ENCODE results near the gene ASTN2.

Gene ASTN2

DNA sequence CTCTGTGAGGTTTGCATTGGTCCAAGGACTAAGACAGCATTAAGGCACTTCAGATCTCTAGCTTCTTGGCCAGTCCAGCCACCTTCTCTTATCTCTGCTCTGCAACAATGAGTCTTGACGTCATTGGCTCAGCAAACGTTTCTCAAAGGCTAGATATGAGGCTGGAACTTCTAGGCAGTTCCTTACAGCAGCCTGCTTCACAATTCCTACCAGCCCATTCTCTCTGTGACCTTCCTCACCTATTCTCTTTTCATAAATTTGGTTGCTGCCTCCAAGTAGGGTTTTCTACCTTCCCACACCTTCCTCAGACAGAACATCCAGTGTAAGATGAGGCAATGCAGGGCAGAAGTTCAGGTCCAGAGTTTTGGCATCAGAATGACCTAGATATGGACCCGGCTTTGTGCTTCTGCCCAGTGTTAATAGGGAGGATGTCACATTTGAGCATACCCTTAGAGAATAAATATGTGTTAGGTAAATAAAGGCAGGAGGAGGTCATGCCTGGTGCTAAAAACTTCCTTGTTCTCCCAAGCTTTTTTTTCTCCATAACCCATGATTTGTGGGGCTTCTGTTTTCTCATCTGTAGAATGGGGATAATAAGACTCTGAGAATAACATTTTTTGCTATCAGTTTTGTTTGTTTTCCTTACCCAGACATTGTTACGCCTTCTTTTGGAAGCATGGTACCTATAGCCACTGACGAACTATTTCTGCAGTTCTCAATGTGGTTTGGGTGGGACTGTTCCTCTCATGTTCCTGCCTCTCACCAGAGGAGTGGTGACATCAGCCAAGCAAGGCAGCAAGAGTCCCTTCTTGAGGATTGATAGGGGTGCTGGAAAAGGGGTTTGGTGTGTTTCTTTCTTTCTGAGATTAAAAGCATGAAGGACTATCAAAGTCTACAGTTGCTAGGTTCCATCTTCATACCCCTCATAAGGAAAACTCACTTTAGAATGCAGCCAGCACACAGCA lies 948.3 kb downstream of the ASTN2 start:
- TF ChIP-seq, protein P1, sequence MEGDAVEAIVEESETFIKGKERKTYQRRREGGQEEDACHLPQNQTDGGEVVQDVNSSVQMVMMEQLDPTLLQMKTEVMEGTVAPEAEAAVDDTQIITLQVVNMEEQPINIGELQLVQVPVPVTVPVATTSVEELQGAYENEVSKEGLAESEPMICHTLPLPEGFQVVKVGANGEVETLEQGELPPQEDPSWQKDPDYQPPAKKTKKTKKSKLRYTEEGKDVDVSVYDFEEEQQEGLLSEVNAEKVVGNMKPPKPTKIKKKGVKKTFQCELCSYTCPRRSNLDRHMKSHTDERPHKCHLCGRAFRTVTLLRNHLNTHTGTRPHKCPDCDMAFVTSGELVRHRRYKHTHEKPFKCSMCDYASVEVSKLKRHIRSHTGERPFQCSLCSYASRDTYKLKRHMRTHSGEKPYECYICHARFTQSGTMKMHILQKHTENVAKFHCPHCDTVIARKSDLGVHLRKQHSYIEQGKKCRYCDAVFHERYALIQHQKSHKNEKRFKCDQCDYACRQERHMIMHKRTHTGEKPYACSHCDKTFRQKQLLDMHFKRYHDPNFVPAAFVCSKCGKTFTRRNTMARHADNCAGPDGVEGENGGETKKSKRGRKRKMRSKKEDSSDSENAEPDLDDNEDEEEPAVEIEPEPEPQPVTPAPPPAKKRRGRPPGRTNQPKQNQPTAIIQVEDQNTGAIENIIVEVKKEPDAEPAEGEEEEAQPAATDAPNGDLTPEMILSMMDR (conservative IDR thresholded peaks at IDR 0.05): no peak
- H3K27ac ChIP-seq: no peak overlapping the region

DNA sequence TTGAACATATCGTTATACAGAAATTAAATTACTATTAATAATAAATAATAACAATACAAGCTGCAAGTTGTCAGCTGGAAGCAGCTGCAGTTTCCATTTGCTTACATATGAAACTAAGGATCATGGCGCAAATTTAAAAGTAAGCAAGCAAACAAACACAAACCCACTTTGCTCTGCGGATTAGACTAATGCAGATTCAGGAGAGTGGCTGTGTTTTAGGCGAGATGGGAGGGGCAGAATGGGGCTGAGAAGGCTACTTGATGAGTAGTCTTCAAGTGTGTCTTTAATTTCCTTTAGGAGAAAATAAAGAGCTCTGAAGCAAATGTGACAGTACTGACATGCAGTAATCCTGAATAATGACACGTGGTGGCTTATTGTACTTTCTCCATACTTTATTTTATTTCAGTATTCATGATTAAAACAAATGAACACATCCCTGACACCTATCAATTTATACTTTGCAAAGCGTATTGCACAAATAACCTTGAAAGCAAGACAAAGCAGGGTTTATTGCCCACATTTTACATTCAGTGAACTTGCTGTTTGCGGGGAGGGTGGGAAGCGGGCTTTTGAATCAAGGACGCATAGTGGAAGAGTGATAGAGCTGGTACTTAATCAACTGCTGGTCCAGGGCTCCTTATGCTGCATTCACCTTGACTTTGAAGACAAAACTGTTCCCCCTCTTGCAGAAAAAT lies 949.1 kb downstream of the ASTN2 start:
- H3K27ac ChIP-seq: no peak overlapping the region
- TF ChIP-seq, protein P1 (conservative IDR thresholded peaks at IDR 0.05): no peak

DNA sequence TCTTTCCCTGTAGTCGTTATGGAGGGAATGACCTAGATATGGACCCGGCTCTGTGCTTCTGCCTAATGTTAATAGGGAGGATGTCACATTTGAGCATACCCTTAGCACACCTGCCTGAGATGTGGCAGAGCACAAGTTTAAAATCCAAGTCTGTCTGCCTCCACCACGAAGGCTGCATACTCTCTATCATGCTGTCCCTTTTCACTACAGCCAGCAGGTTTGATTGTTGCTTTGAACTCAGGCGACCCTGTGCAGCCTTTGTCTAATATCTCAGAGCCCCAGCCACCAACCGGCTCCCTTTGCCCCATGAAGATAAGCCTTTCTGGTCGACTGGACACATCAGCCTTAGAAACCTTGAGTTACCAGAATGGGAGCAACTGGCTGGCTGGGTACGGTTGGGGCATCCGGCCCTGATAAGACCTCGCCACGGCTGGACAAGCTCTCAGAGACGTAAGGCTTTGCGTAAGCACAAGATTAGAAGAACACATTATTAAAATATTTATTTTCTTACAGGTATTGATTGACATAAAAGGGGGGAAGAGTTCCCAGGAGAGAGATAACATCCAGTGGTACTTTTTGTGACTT lies 949.8 kb downstream of the ASTN2 start:
- no peak overlapping the region for H3K27ac ChIP-seq
- TF ChIP-seq, protein P1 (conservative IDR thresholded peaks at IDR 0.05): no peak

DNA sequence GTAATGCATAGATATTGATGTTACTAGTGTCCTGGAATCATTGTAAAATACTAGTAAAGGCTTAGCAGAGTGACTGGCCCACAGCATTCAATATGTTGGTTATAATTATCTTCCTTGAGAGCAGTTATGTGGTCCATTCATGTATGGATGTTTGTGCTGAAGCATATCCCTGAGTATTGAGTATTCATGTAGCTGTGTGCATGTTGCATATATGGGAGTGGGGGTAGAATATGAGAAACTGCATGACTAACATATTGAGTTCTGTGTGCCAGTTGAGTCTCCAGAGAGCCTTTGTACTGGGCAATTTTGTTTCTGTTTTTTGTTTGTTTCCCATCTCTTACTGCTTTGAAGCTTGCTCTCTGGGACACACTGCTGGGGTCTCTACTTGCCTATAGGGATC lies 950.4 kb downstream of the ASTN2 start:
- no peak overlapping the region for H3K27ac ChIP-seq
- TF ChIP-seq, protein P1 (conservative IDR thresholded peaks at IDR 0.05): no peak

DNA sequence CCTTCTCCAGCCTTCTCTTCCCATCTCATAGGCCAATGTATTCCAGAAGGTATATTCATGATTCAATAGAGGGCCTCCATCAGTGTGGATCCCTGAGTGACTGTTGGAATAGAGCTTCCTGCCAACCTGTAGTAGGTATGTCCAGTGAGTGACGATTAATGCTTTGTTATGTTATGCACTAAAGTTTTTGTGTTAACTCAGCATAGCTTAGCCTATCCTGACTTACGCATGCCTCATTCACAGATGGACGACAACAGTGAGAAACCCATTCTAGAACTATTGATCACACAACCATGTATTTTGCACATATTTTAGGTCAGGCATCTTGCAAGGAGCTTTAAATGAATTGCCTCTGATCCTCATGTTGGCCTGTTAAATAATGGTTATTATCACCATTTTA lies 953.2 kb downstream of the ASTN2 start:
- TF ChIP-seq, protein P1 (conservative IDR thresholded peaks at IDR 0.05): no peak
- no peak overlapping the region for H3K27ac ChIP-seq

DNA sequence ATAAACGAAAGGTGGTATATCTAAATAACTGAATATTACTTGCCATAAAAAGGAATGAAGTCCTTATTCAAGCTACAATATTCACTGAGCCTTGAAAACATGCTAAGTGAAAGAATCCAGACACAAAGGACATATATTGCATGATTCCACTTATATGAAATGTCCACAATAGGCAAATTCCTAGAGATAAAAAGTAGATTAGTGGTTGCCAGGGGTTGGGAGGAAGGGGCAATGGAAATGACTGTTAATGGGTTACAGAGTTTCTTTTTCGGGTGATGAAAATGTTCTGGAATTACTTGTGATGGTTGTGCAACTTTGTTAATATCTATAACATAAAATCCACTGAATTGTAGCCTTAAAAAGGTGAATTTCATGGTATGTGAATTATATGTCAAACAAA lies 954.8 kb downstream of the ASTN2 start:
- TF ChIP-seq, protein P1 (conservative IDR thresholded peaks at IDR 0.05): no peak
- no peak overlapping the region for H3K27ac ChIP-seq

DNA sequence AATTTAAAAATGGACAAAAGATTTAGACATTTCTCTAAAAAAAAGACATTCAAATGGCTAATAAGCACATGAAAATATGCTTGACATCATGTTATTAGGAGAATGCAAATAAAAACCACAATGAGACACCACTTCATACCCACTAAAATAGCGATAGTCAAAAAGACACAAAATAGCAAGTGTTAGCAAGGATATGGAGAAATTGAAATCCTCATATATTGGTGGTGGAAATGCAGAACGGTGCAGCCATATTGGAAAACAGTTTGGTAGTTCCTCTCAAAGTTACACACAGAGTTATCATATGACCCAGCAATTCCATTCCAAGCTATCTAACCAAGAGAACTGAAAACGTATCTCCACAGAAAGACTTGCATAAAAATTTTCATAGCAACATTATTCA lies 955.3 kb downstream of the ASTN2 start:
- no peak overlapping the region for H3K27ac ChIP-seq
- TF ChIP-seq, protein P1 (conservative IDR thresholded peaks at IDR 0.05): no peak

Measured in VCaP (cell line).